ENCODE data around the gene BPIFB1.

The BPIFB1 gene

GRCh38 chr20:33282991-33283555, at the start of gene BPIFB1:
BPIFB1 (plus strand) TSS chr20:33283214; CDS start chr20:33286074, 2,860 bp downstream.
- no peak for DNase-seq

- no peak for DNase-seq
Observed at GRCh38 chr20:33234050-33234449, 49.0 kb upstream of the BPIFB1 start.

GRCh38 chr20:33235696-33236095, 47.3 kb upstream of the BPIFB1 start, which contains the start of gene BPIFA1:
BPIFA1 (plus strand) TSS chr20:33235996; CDS start chr20:33237712, 1,716 bp downstream.
- DNase-seq = no peak

GRCh38 chr20:33236351-33236750, 46.7 kb upstream of the BPIFB1 start:
- DNase-seq = no peak

GRCh38 chr20:33237989-33238388, 45.0 kb upstream of the BPIFB1 start:
- DNase-seq = no peak

- no peak for DNase-seq
Observed at GRCh38 chr20:33239418-33239817, 43.6 kb upstream of the BPIFB1 start.

- DNase-seq = no peak
Observed at GRCh38 chr20:33239979-33240736, 42.9 kb upstream of the BPIFB1 start.

GRCh38 chr20:33240923-33241322, 42.1 kb upstream of the BPIFB1 start:
- DNase-seq = no peak

GRCh38 chr20:33242319-33243100, 40.5 kb upstream of the BPIFB1 start:
- DNase-seq = no peak

GRCh38 chr20:33246077-33246476, 36.9 kb upstream of the BPIFB1 start:
- no peak for DNase-seq

GRCh38 chr20:33249456-33249855, 33.6 kb upstream of the BPIFB1 start:
- no peak for DNase-seq

GRCh38 chr20:33250666-33251065, 32.3 kb upstream of the BPIFB1 start:
- DNase-seq = no peak

GRCh38 chr20:33251496-33251895, 31.5 kb upstream of the BPIFB1 start:
- DNase-seq = no peak

- no peak for DNase-seq
Observed at GRCh38 chr20:33252460-33252859, 30.6 kb upstream of the BPIFB1 start.

- no peak for DNase-seq
Observed at GRCh38 chr20:33255005-33255404, 28.0 kb upstream of the BPIFB1 start.

GRCh38 chr20:33257237-33257636, 25.8 kb upstream of the BPIFB1 start:
- DNase-seq = no peak

GRCh38 chr20:33259371-33259770, 23.6 kb upstream of the BPIFB1 start:
- no peak for DNase-seq

- DNase-seq = no peak
Observed at GRCh38 chr20:33261465-33261864, 21.5 kb upstream of the BPIFB1 start.

GRCh38 chr20:33262658-33263065, 20.4 kb upstream of the BPIFB1 start:
- peak; percentile 66 to 78 for DNase-seq

- DNase-seq = no peak
Observed at GRCh38 chr20:33263784-33264183, 19.2 kb upstream of the BPIFB1 start.

- peak; percentile 24 to 38 for DNase-seq
Observed at GRCh38 chr20:33267701-33268100, 15.3 kb upstream of the BPIFB1 start.

- no peak for DNase-seq
Observed at GRCh38 chr20:33272155-33272873, 10.7 kb upstream of the BPIFB1 start.

All from inflammatory macrophage treated with lipopolysaccharide for 1 hour (primary cell).